H1 (cell line): Measurements from ENCODE around the gene GBA2. TPM values are rescaled to one million over a fixed set of nuclear protein-coding genes. Genes with fewer than 3 reads are reported as not detected.

Experiments used
- CTCF ChIA-PET: fragments of 300-600 bp; sonication (Branson Sonifier 250); formaldehyde crosslinking; loops from one replicate; lab custom pipeline; 2021; ENCODE audit not compliant: partially characterized antibody; lab: Charles Lee
- POLR2A ChIA-PET: fragments of 300-600 bp; sonication (Branson Sonifier 250); formaldehyde crosslinking; loops from one replicate; lab custom pipeline; 2021; ENCODE audit warnings: inconsistent platforms; ENCODE audit not compliant: partially characterized antibody; lab: Charles Lee
- DNase-seq, 2 experiments: peaks; one replicate each; pipeline versions ENCODE4 v3.0.0 to v3.0.0-alpha.2; 2010 to 2022; ENCODE audit warnings: low spot score in 2 of 2, low read depth in 1 of 2, mixed read lengths in 1 of 2
- FAIRE-seq: peaks from 2 replicates; lab custom pipeline; 2011; peaks lifted over from hg19 to GRCh38; lab: Jason Lieb, UNC
- H2AFZ ChIP-seq: 2 replicates; pipeline ENCODE4 v1.8.1; 2012; ENCODE audit warnings: low read length, inconsistent platforms
- H2AK5ac ChIP-seq: 2 replicates; pipeline ENCODE4 v1.6.1; 2013; ENCODE audit warnings: low read depth, low read length
- H2BK120ac ChIP-seq: replicated peaks from 2 replicates; pipeline ENCODE3; 2013; ENCODE audit warnings: low read depth, low read length, inconsistent platforms
- H2BK12ac ChIP-seq: 2 replicates; pipeline ENCODE4 v1.6.1; 2013; ENCODE audit warnings: low read depth, low read length
- H2BK15ac ChIP-seq: 2 replicates; pipeline ENCODE4 v1.6.1; 2013; ENCODE audit warnings: low read length
- H2BK20ac ChIP-seq: 2 replicates; pipeline ENCODE4 v1.6.1; 2013; ENCODE audit warnings: low read length
- H2BK5ac ChIP-seq: 2 replicates; pipeline ENCODE4 v1.6.1; 2013; ENCODE audit warnings: low read depth, low read length
- H3K14ac ChIP-seq: 2 replicates; pipeline ENCODE4 v1.6.1; 2013; ENCODE audit warnings: inconsistent platforms; ENCODE audit not compliant: insufficient read length
- H3K18ac ChIP-seq: 2 replicates; pipeline ENCODE4 v1.6.1; 2013; ENCODE audit warnings: low read length; ENCODE audit errors: extremely low read depth
- H3K23ac ChIP-seq: 2 replicates; pipeline ENCODE4 v1.6.1; 2013; ENCODE audit warnings: inconsistent platforms; ENCODE audit not compliant: insufficient read length
- H3K23me2 ChIP-seq: 2 replicates; pipeline ENCODE4 v1.6.1; 2013; ENCODE audit warnings: low read depth, low read length
- H3K27ac ChIP-seq: 2 replicates; pipeline ENCODE4 v1.6.1; 2011; ENCODE audit warnings: low read depth, low read length, inconsistent platforms
- H3K27me3 ChIP-seq, 4 experiments: replicated peaks in 1 of 4; 1 replicate in 1 of 4; 2 replicates in 3 of 4; pipeline versions ENCODE4 v1.6.1 to v1.8.1; 2011 to 2013; ENCODE audit warnings: low read length in 3 of 4, mild to moderate bottlenecking in 3 of 4, inconsistent platforms in 2 of 4, mixed read lengths in 2 of 4, moderate library complexity in 1 of 4; ENCODE audit not compliant: control insufficient read depth in 3 of 4, insufficient read depth in 3 of 4; ENCODE audit errors: extremely low read depth in 1 of 4
- H3K36me3 ChIP-seq, 4 experiments: 2 replicates each; pipeline versions ENCODE4 v1.6.1 to v1.8.1; 2011 to 2013; ENCODE audit warnings: mild to moderate bottlenecking in 4 of 4, low read length in 3 of 4, moderate library complexity in 2 of 4, control low read depth in 1 of 4, inconsistent platforms in 1 of 4; ENCODE audit not compliant: insufficient read depth in 4 of 4, control insufficient read depth in 2 of 4
- H3K4ac ChIP-seq: replicated peaks from 2 replicates; pipeline ENCODE3; 2013; ENCODE audit warnings: low read length, low read depth, mixed read lengths, inconsistent platforms; ENCODE audit not compliant: insufficient read length
- H3K4me1 ChIP-seq, 4 experiments: replicated peaks in 1 of 4; 1 replicate in 1 of 4; 2 replicates in 3 of 4; pipeline versions ENCODE4 v1.6.1 to v1.8.1; 2011 to 2013; ENCODE audit warnings: low read length in 3 of 4, inconsistent platforms in 2 of 4, mixed read lengths in 1 of 4; ENCODE audit not compliant: insufficient read depth in 4 of 4, control insufficient read depth in 3 of 4
- H3K4me2 ChIP-seq, 2 experiments: 2 replicates each; pipeline versions ENCODE4 v1.6.1 to v1.8.1; 2011 to 2013; ENCODE audit warnings: low read depth in 2 of 2, low read length in 2 of 2, control low read depth in 1 of 2, inconsistent platforms in 1 of 2, mild to moderate bottlenecking in 1 of 2; ENCODE audit not compliant: insufficient read depth in 1 of 2
- H3K4me3 ChIP-seq, 4 experiments: fragments of 200-600, 300-600 bp in 1 of 4; sonication (generic), shearing (Covaris generic), sonication (Bioruptor Twin) in 1 of 4; 2 replicates each; pipeline versions ENCODE4 v1.5.1 to v1.8.1; 2011 to 2016; ENCODE audit warnings: low read length in 4 of 4, low read depth in 3 of 4, control low read depth in 2 of 4, inconsistent platforms in 2 of 4, mild to moderate bottlenecking in 2 of 4, mixed read lengths in 1 of 4, moderate library complexity in 1 of 4; ENCODE audit not compliant: insufficient read depth in 2 of 4; ENCODE audit errors: extremely low read depth in 1 of 4
- H3K56ac ChIP-seq: replicated peaks from 2 replicates; pipeline ENCODE3; 2013; ENCODE audit warnings: low read depth, mild to moderate bottlenecking, mixed read lengths, low read length, inconsistent platforms; ENCODE audit not compliant: insufficient read length
- H3K79me1 ChIP-seq: 2 replicates; pipeline ENCODE4 v1.6.1; 2013; ENCODE audit warnings: low read depth, low read length, control low read depth
- H3K79me2 ChIP-seq, 2 experiments: 2 replicates each; pipeline versions ENCODE4 v1.6.1 to v1.8.1; 2012 to 2013; ENCODE audit warnings: low read length in 2 of 2, mild to moderate bottlenecking in 2 of 2, inconsistent platforms in 1 of 2; ENCODE audit not compliant: insufficient read depth in 2 of 2, control insufficient read depth in 1 of 2
- H3K9ac ChIP-seq, 4 experiments: replicated peaks in 1 of 4; 1 replicate in 1 of 4; 2 replicates in 3 of 4; pipeline versions ENCODE4 v1.6.1 to v1.8.1; 2011 to 2013; ENCODE audit warnings: low read depth in 3 of 4, low read length in 3 of 4, control low read depth in 2 of 4, mild to moderate bottlenecking in 2 of 4, moderate library complexity in 2 of 4, inconsistent platforms in 1 of 4; ENCODE audit errors: extremely low read depth in 1 of 4
- H3K9me3 ChIP-seq, 2 experiments: 2 replicates each; pipeline versions ENCODE4 v1.6.1 to v1.8.1; 2012 to 2013; ENCODE audit warnings: mild to moderate bottlenecking in 2 of 2, moderate library complexity in 2 of 2, control low read depth in 1 of 2, inconsistent platforms in 1 of 2, low read depth in 1 of 2, low read length in 1 of 2, mixed read lengths in 1 of 2; ENCODE audit not compliant: insufficient read depth in 2 of 2
- H4K20me1 ChIP-seq, 2 experiments: replicated peaks in 1 of 2; 2 replicates each; pipeline versions ENCODE3 to v1.8.1; 2011 to 2013; ENCODE audit warnings: inconsistent platforms in 2 of 2, low read length in 2 of 2, mild to moderate bottlenecking in 1 of 2; ENCODE audit not compliant: insufficient read depth in 2 of 2, control insufficient read depth in 1 of 2
- H4K5ac ChIP-seq: 2 replicates; pipeline ENCODE4 v1.6.1; 2013; ENCODE audit warnings: low read length, low read depth, mixed read lengths, inconsistent platforms; ENCODE audit not compliant: insufficient read length
- H4K8ac ChIP-seq: 2 replicates; pipeline ENCODE4 v1.8.0; 2013; ENCODE audit warnings: mild to moderate bottlenecking, moderate library complexity, low read length, inconsistent platforms; ENCODE audit not compliant: insufficient read depth; ENCODE audit errors: extremely low read depth
- H4K91ac ChIP-seq: replicated peaks from 2 replicates; pipeline ENCODE3; 2013; ENCODE audit warnings: low read length, mixed read lengths, inconsistent platforms; ENCODE audit not compliant: insufficient read length
- PHF8 ChIP-seq: fragments of 200-600 bp; sonication (generic); conservative IDR thresholded peaks from 2 replicates; pipeline ENCODE4 v1.7.1; 2012; ENCODE audit warnings: low read depth, mild to moderate bottlenecking, inconsistent platforms, low read length, moderate library complexity
- POLR2AphosphoS5 ChIP-seq: IDR thresholded peaks from 2 replicates; pipeline ENCODE4 v1.6.1; 2011; ENCODE audit warnings: low read depth, low read length
- WGBS, 2 experiments: shearing (Covaris generic) in 1 of 2; methylation state at CpG; one replicate each; pipeline versions ENCODE4 v1.1.6 to v1.1.7; 2013 to 2015; ENCODE audit warnings: low lambda C conversion rate in 2 of 2, mixed read lengths in 2 of 2, inconsistent platforms in 1 of 2, low coverage in 1 of 2, missing lambda C conversion rate in 1 of 2; ENCODE audit not compliant: insufficient replicate concordance in 2 of 2, insufficient coverage in 1 of 2, insufficient read length in 1 of 2; ENCODE audit errors: extremely low coverage in 1 of 2, missing lambda C conversion rate in 1 of 2; 5-methylcytosine and 5-hydroxymethylcytosine counted together
- polyA plus RNA-seq, 7 experiments: library from polyadenylated mRNA; depleted of rRNA in 3 of 7; stranded (reverse) in 5 of 7; unstranded in 2 of 7; fragments of >200 nt in 5 of 7; fragments of 200-250 nt in 2 of 7; gene quantifications; 1 replicate in 5 of 7; 2 replicates in 1 of 7; 4 replicates in 1 of 7; pipeline versions ENCODE4 v1.2.1 to v1.2.3, GENCODE V29; 2011 to 2013; ENCODE audit warnings: missing spikeins in 2 of 7, mixed read lengths in 2 of 7
- total RNA-seq: library from RNA; stranded (reverse); fragmentation: NEBNext Ultra II Directional; extraction: Animal tissue kit (Norgen Biotek cat#: 25700); gene quantifications from 2 replicates; pipeline ENCODE4 v1.2.1, GENCODE V29; 2021

Gene GBA2
- total and polyA plus RNA-seq, 2 of the 8 experiments (the other 6 are each of a cell fraction or from before 2014, with no cell fraction given): 64.2 to 71.9 TPM

GRCh38 chr9:35737143-35737542, 11.9 kb downstream of the GBA2 start:
- no peak for FAIRE-seq
- ChIA-PET CTCF (interaction anchor here (0.7 to 16.0 kb wide), 12 partner anchors 10 to 65 kb away, joined by 3 to 198 read pairs (median 4); partner anchors contain the start of genes GBA2 and RGP1), POLR2A (interaction anchor here (1.0 to 4.8 kb wide), 5 partner anchors 10 to 46 kb away, joined by 3 to 35 read pairs (median 5); partner anchors contain the start of genes GBA2 and RGP1)
- Histone ChIP-seq H3K9me3 (no peaks in the 10 kb centered on the region; a peak in 1 of 4 replicates), H2AK5ac (no peak overlapping the region), H4K8ac (no peak overlapping the region), H2AFZ (no peak overlapping the region), H2BK120ac (no peak overlapping the region), H2BK5ac (no peak overlapping the region), H3K36me3 (peaks cover 27 to 66% (median 54%) of the 10 kb centered on the region in 4 experiments), H3K27ac (no peak overlapping the region), H3K56ac (no peak overlapping the region), H2BK15ac (no peak overlapping the region), H3K79me2 (peaks cover 0 to 5% of the 10 kb centered on the region in 2 experiments; a peak in 1 of 4 replicates), H3K23ac (no peak overlapping the region), H3K14ac (no peak overlapping the region), H3K4me1 (peaks cover 0 to 6% (median 3%) of the 10 kb centered on the region in 4 experiments; a peak in 4 of 7 replicates), H3K4ac (no peak overlapping the region), H4K5ac (no peak overlapping the region), H2BK12ac (no peak overlapping the region), H4K20me1 (peaks cover 7 to 17% of the 10 kb centered on the region in 2 experiments), H3K79me1 (peaks cover 3% of the 10 kb centered on the region; the same call in 1 of the 2 replicates), H2BK20ac (no peak overlapping the region), H3K18ac (no peak overlapping the region), H3K4me2 (no peak overlapping the region), H3K23me2 (peaks cover 5% of the 10 kb centered on the region; the same call in 1 of the 2 replicates), H3K27me3 (no peaks in the 10 kb centered on the region), H4K91ac (no peak overlapping the region), H3K9ac (no peak overlapping the region), H3K4me3 (no peak overlapping the region)
- 94% methylated on average over 7 of the region's 7 CpGs; no CpG with 5 or more reads in 1 of the 2 experiments for WGBS, 2 experiments
- no peak for DNase-seq
- TF ChIP-seq POLR2AphosphoS5 (0 out of 2 replicates have a peak, but pooled peaks have one; percentile 45), PHF8 (no peak)
